Skeletal muscle satellite cell (primary cell): ENCODE results near the gene MCM10. TPM values are rescaled to one million over a fixed set of nuclear protein-coding genes. Genes with fewer than 3 reads are reported as not detected.

Source experiments
- H3K27me3 ChIP-seq: 2 replicates; pipeline ENCODE4 v1.7.0; 2013; ENCODE audit warnings: low read length; ENCODE audit not compliant: control insufficient read depth, insufficient read depth
- H3K36me3 ChIP-seq: 2 replicates; pipeline ENCODE4 v1.7.0; 2013; ENCODE audit warnings: mild to moderate bottlenecking, control low read depth, low read length; ENCODE audit not compliant: insufficient read depth
- H3K4me1 ChIP-seq: 2 replicates; pipeline ENCODE4 v1.7.0; 2013; ENCODE audit warnings: low read length; ENCODE audit not compliant: control insufficient read depth, insufficient read depth
- H3K4me2 ChIP-seq: 2 replicates; pipeline ENCODE4 v1.7.0; 2013; ENCODE audit warnings: mild to moderate bottlenecking, low read length
- H3K4me3 ChIP-seq: 2 replicates; pipeline ENCODE4 v1.7.0; 2013; ENCODE audit warnings: low read length
- H3K9ac ChIP-seq: 2 replicates; pipeline ENCODE4 v1.7.0; 2013; ENCODE audit warnings: mild to moderate bottlenecking, low read depth, low read length, moderate library complexity
- H3K9me3 ChIP-seq: replicated peaks from 2 replicates; pipeline ENCODE4 v1.7.0; 2013; ENCODE audit warnings: mild to moderate bottlenecking, control low read depth, low read length
- total RNA-seq: library from RNA; depleted of rRNA; stranded (reverse); fragments of >200 nt; gene quantifications from 2 replicates; pipeline ENCODE4 v1.2.3, GENCODE V29; 2012; rRNA removed

The MCM10 gene
- total RNA-seq, result 10.1 and 11.6 TPM in 2 replicates

DNA sequence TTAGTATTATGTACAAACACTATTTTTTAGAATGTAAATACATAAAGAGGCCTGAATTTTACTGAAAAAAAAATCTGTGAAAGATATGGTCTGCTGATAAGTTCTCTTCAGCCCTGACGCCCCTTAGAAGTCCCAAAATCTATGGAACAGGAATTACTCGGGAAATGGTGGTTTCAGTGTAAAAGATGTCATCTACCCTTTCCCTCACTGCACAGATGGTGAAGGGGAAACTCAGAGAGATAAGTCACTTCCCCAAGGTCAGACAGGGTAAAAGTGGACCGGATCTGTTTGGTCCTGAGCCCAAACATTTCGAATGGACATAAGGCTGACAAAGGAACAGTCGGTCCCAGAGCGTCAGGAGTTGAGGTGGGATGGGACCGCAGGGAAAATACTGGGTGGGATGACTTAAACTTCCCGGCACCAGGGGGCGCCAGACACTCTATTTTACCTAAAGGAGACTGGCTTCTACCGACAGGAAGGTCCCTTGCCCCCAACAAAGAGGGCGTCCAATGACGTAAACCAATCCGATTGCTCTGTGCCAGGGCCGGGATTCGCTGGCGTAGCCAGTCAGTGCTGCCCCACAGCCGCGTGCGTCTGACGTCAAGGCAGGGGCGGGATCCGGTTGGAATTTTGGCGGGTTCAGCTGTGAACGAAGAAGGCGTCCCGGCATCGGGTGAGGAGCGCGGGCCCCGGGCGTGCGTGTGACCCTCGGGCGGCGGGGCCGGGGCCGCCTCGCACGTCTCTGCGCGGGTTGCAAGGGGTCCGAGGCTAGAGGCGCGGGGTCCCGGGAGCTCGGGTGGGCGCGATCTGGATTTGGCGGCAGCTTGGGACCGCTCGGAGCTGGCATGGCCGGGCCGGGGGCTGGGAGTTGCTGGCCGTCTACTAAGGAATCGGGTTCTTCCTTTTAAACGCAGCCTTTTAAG lies at the start of gene MCM10:
Gene MCM10, plus strand, starts transcription at position 625 of the 923 bp plus-strand sequence. CDS start 2,645 bp downstream, outside the sequence.
- Histone ChIP-seq H3K27me3 (no peaks in the 10 kb centered on the region), H3K4me1 (peaks cover 10% of the 10 kb centered on the region), H3K4me3 (peak within 1 kb of the TSS; percentile 76), H3K9me3 (no peaks in the 10 kb centered on the region), H3K9ac (peak within 1 kb of the TSS; percentile 66), H3K36me3 (no peaks in the 10 kb centered on the region), H3K4me2 (peak within 1 kb of the TSS; percentile 86)

DNA sequence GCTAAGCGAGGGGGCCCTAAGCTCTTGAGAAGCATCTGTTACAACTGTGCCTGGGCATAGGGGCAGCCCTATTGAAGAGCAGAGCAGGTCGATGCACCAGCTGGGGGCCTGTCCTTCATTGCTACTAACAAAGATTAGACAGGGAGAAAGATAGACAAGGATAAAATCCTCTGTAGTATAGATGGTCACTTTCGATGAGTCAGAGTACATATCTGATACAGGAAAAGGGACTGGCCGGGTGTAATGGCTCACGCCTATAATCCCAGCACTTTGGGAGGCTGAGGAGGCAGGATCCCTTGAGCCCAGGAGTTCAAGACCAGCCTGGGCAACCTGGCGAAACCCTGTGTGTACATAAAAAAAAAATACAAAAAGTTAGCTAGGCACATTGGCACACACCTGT lies 47.8 kb upstream of the MCM10 start:
- Histone ChIP-seq H3K9me3 (no peaks in the 10 kb centered on the region), H3K9ac (no peak overlapping the region), H3K4me1 (no peaks in the 10 kb centered on the region), H3K4me3 (no peak overlapping the region), H3K36me3 (peaks cover 71% of the 10 kb centered on the region), H3K4me2 (no peak overlapping the region), H3K27me3 (no peaks in the 10 kb centered on the region)

DNA sequence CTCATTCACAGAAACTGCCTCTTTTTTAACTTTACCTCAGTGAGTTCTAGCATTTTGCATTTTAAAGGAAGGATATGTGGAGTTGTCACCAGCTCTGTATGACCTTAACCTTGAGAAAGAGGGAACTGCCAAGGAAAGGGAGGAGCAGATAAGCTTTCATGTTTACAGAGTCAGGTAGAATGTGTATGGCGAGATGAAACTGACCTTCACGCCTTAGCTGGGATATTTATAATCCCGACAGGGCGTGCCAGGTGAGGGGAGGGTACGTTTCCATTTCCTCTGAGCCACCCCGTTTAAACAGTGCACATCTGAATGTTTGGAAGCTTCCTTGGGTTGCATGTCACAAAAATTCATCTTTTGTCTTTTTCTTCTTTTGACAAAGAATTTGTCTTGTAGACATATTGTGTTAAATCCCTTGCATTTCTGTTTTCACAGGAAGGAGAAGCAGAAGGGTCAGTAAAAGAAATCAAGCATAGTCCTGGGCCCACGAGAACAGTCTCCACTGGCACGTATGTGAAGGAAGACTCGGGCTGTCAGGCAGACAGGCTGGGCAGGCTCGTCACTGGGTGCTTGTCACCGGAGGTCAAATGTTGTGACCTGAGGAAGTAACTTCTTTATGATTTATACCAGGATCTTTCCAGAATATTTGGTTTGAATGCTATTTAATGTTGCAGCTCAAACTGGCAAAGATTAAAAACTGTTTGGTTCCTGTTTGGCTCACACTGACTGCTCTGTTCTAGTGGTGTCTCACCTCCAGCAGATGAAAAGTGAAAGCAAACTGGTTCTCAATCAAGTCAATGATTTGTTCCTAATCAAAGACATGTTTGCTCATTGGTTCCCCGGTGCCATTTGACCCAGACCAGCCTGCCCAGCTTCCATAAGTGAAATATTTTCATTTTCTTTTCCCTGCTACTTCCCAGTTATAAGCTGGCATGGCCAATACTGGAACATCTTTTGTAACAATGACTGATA lies 45.2 kb upstream of the MCM10 start:
- Histone ChIP-seq H3K9me3 (no peaks in the 10 kb centered on the region), H3K4me2 (no peak overlapping the region), H3K4me3 (no peak overlapping the region), H3K4me1 (no peaks in the 10 kb centered on the region), H3K9ac (no peak overlapping the region), H3K27me3 (no peaks in the 10 kb centered on the region), H3K36me3 (peaks cover 69% of the 10 kb centered on the region)

DNA sequence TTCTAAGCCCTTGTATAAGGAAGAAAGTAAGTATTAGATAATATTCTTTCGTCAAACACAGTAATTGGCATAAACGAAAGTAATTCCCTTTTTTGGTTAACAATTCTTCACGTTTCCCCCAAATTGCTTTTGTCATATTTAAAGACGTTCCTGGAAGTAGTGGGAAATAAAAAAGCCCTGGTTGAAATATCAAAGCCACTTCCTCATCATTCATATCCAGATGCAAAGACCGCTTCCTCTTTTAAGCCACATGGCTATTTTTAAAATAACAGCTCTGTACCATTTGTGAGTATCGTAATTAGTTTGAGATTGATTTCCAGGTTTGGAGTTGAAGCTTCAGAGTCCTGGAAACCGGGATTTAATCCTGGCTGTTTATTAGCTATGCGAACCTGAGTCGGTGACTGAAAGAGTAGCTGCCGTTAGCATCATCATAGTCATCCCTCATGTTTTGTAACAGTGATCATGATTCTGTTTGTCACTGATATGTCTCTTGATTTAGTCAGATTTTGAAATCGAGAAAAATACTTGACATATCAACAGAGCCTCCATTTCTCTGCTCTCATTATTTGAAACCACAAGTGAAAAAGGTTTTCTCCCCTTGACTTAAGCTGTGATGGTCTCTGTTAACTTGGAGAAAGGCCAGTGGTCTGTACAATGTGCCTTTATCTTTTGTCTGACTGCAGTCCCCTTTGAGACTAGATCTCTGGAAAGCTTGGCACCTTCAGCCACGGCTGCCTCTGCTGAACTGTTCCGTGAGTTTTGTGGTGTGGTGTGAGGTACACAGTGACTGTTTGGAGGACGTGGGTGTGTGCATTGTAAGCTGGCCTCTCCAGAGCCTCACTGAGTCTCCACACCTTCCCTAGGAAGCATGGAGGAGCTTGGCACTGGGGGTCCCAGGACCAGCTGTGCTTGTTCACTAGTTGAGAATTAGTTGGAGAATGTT lies 43.2 kb upstream of the MCM10 start:
- Histone ChIP-seq H3K27me3 (no peaks in the 10 kb centered on the region), H3K9me3 (no peaks in the 10 kb centered on the region), H3K4me3 (no peak overlapping the region), H3K4me1 (no peaks in the 10 kb centered on the region), H3K36me3 (peaks cover 75% of the 10 kb centered on the region), H3K9ac (no peak overlapping the region), H3K4me2 (no peak overlapping the region)

DNA sequence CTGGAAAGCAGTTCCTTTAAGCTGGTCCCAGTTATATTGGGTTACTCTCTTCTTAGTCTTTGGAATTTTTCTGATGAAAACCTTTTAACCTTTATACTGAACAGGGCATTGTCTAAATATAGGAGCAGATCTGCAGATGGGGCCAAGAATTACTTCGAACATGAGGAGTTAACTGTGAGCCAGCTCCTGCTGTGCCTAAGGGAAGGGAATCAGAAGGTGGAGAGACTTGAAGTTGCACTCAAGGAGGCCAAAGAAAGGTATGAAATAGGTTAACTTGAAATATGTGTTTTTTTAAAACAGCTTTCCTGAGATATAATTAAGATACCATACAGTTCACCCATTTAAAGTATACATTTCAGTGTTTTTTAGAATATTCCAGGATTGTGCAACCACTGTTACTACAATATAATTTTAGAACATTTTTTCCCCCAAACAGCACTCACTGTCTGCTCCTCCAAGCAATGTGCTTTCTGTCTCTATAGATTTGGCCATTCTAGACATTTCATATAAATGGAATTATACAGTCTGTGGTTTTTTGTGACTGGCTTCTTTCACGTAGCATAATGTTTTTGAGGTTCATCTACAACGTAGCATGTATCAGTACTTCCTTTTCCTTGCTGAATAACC lies 42.5 kb upstream of the MCM10 start:
- Histone ChIP-seq H3K4me2 (no peak overlapping the region), H3K27me3 (no peaks in the 10 kb centered on the region), H3K36me3 (peaks cover 75% of the 10 kb centered on the region), H3K9ac (no peak overlapping the region), H3K9me3 (no peaks in the 10 kb centered on the region), H3K4me1 (no peaks in the 10 kb centered on the region), H3K4me3 (no peak overlapping the region)

DNA sequence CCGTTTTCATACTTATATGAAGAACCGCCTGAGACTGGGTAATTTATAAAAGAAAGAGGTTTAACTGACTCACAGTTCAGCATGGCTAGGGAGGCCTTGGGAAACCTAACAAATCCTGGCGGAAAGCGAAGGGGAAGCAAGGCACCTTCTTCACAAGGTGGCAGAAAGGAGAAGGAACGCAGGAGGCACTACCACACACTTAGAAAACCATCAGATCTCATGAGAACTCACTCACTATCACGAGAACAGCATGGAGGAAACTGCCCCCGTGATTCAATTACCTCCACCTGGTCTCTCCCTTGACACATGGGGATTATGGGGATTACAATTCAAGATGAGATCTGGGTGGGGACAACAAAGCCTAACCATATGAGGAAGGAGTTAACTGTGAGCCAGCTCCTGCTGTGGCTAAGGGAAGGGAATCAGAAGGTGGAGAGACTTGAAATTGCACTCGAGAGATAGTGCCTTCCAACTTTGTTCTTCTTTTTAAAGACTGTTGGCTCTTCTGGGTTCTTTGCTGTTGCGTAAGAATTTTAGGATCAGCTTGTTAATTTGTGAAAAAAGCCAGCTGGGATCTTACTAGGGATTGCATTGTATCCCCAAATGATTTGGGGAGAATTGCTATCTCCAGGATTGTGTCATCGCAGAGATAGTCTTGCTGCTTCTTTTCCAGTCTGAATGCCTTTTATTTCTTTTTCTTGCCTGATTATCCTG lies 40.4 kb upstream of the MCM10 start:
- Histone ChIP-seq H3K4me1 (no peaks in the 10 kb centered on the region), H3K27me3 (no peaks in the 10 kb centered on the region), H3K4me3 (no peak overlapping the region), H3K4me2 (no peak overlapping the region), H3K9ac (no peak overlapping the region), H3K36me3 (peaks cover 83% of the 10 kb centered on the region), H3K9me3 (no peaks in the 10 kb centered on the region)

DNA sequence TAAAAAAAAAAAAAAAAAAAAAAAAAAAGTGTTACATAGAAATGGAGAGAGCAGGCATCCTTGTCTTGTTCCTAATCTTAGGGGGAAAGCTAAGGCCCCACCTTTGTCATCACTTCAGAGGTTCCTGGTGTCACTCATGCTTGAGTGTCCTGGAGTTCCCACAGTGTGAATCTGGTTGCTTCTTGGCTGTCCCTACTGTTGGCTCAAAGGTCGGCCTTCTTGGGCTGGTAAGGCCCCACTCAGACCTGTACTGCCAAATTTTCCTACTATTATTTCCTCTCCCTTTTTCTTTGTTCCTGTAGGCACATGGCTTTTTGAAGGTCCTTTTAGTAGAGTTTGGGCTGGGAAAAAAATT lies 39.9 kb upstream of the MCM10 start:
- Histone ChIP-seq H3K27me3 (no peaks in the 10 kb centered on the region), H3K9ac (no peak overlapping the region), H3K9me3 (no peaks in the 10 kb centered on the region), H3K36me3 (peaks cover 79% of the 10 kb centered on the region), H3K4me2 (no peak overlapping the region), H3K4me3 (no peak overlapping the region), H3K4me1 (no peaks in the 10 kb centered on the region)

DNA sequence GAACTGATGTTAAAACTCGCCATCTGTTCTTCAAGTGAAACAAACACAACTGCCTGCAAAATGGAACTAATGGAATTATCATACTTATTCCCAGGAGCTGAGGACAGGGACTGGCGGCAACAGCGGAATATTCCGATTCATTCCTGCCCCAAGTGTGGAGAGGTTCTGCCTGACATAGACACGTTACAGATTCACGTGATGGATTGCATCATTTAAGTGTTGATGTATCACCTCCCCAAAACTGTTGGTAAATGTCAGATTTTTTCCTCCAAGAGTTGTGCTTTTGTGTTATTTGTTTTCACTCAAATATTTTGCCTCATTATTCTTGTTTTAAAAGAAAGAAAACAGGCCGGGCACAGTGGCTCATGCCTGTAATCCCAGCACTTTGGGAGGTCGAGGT lies 24.7 kb upstream of the MCM10 start:
- no peaks in the 10 kb centered on the region for H3K4me1 ChIP-seq
- H3K9ac ChIP-seq, result no peak overlapping the region
- H3K4me2 ChIP-seq, result no peak overlapping the region
- no peaks in the 10 kb centered on the region for H3K27me3 ChIP-seq
- H3K9me3 ChIP-seq, result no peaks in the 10 kb centered on the region
- peaks cover 70% of the 10 kb centered on the region for H3K36me3 ChIP-seq
- no peak overlapping the region for H3K4me3 ChIP-seq

DNA sequence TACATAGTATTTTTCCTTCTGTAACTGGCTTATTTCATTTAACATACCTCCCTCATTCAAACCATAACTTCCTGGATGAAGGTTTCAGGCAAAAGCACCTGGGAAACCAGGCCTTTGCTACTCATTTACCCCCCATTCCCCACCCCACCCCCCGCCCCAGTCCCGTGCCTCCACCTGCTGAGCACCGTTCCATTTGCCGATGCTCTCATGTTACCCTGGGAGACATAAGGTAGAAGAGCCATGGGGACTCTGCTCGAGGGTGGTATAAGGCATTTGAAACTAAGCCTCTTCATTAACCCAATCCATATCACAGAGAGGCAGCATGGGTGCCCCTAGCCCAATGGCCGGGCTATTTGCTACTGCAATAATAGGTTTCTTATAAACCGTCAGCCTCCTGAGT lies 22.2 kb upstream of the MCM10 start:
- peaks cover 60% of the 10 kb centered on the region for H3K36me3 ChIP-seq
- H3K4me2 ChIP-seq, result no peak overlapping the region

DNA sequence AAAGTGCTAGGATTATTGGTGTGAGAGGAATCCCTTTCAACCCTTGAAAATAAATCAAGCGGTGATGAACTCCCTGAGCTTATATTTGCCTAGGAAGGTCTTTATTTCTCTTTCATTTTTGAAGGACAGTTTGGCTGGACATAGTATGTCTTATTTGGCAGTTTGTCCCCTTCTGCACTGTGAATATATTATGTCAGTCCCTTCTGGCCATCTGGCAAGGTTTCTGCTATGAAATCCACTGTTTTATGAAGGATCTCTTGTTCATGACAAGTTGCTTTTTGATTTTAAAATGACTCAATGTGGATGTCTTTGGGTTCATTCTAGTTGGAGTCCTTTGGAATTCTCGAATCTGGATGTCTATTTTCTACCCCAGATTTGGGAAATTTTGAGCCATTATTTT lies 21.7 kb upstream of the MCM10 start:
- Histone ChIP-seq H3K4me2 (no peak overlapping the region), H3K9me3 (no peaks in the 10 kb centered on the region), H3K9ac (no peak overlapping the region), H3K4me3 (no peak overlapping the region), H3K4me1 (no peaks in the 10 kb centered on the region), H3K36me3 (peaks cover 60% of the 10 kb centered on the region), H3K27me3 (no peaks in the 10 kb centered on the region)

More for the DNA sequence above, 22.2 kb upstream of the MCM10 start:
- H3K4me3 ChIP-seq, result no peak overlapping the region
- no peaks in the 10 kb centered on the region for H3K9me3 ChIP-seq
- H3K9ac ChIP-seq, result no peak overlapping the region
- no peaks in the 10 kb centered on the region for H3K4me1 ChIP-seq
- no peaks in the 10 kb centered on the region for H3K27me3 ChIP-seq
